Suprapubic skin (tissue), 4 donors: Measurements from ENCODE around the gene NDUFB1. TPM values are rescaled to one million over a fixed set of nuclear protein-coding genes. Genes with fewer than 3 reads are reported as not detected.

Experiments used
- DNase-seq, 2 donors: peaks; one replicate each; pipeline ENCODE4 v3.0.0-alpha.2; 2019; ENCODE audit warnings: low spot score in 2 of 2
- H3K27ac ChIP-seq: fragments of 200-600 bp; sonication (generic); one replicate; pipeline ENCODE4 v1.5.1; 2019
- H3K27me3 ChIP-seq: fragments of 200-600 bp; sonication (generic); one replicate; pipeline ENCODE4 v1.5.1; 2019
- H3K36me3 ChIP-seq: fragments of 200-600 bp; sonication (generic); one replicate; pipeline ENCODE4 v1.5.1; 2019
- H3K4me1 ChIP-seq: fragments of 200-600 bp; sonication (generic); one replicate; pipeline ENCODE4 v1.5.1; 2019
- H3K4me3 ChIP-seq: fragments of 200-600 bp; sonication (generic); one replicate; pipeline ENCODE4 v1.5.1; 2019; ENCODE audit warnings: mild to moderate bottlenecking
- H3K9me3 ChIP-seq: fragments of 200-600 bp; sonication (generic); one replicate; pipeline ENCODE4 v1.5.1; 2019
- CTCF ChIP-seq, 2 donors: fragments of 200-600 bp in 1 of 2; fragments of 450-650 bp in 1 of 2; sonication (generic) in 1 of 2; IDR thresholded peaks; one replicate each; pipeline ENCODE4 v1.5.1; 2016 to 2019; ENCODE audit warnings: antibody characterized with exemption in 2 of 2, mild to moderate bottlenecking in 1 of 2, moderate library complexity in 1 of 2
- EP300 ChIP-seq: sonication (generic); formaldehyde crosslinking; IDR thresholded peaks from one replicate; pipeline ENCODE4 v1.6.1; 2017; ENCODE audit warnings: antibody characterized with exemption
- POLR2A ChIP-seq, 2 donors: fragments of 450-650 bp; IDR thresholded peaks; one replicate each; pipeline ENCODE4 v1.6.1; 2017; ENCODE audit warnings: antibody characterized with exemption in 2 of 2, mild to moderate bottlenecking in 2 of 2, moderate library complexity in 2 of 2
- POLR2AphosphoS5 ChIP-seq, 3 donors: sonication (generic); formaldehyde crosslinking; IDR thresholded peaks; one replicate each; pipeline ENCODE4 v1.6.1; 2017; ENCODE audit warnings: antibody characterized with exemption in 3 of 3
- WGBS: methylation state at CpG from one replicate; pipeline ENCODE4 v1.1.5; 2018; 5-methylcytosine and 5-hydroxymethylcytosine counted together
- total RNA-seq, 4 donors: library from RNA; depleted of rRNA; stranded (reverse); fragments of >200 nt; gene quantifications; one replicate each; pipeline ENCODE4 v1.1.0, GENCODE V29; 2016

The NDUFB1 gene
- total RNA-seq, 4 donors from 2014 or later: 140 to 234 (median 201) TPM

- Histone ChIP-seq H3K27ac (no peak overlapping the region), H3K9me3 (no peaks in the 10 kb centered on the region), H3K4me3 (no peak overlapping the region), H3K27me3 (no peaks in the 10 kb centered on the region), H3K36me3 (no peaks in the 10 kb centered on the region), H3K4me1 (peaks cover 22% of the 10 kb centered on the region)
- DNase-seq: no peak
- no peak for TF ChIP-seq POLR2AphosphoS5 (IDR thresholded peaks at IDR 0.05)
- TF ChIP-seq CTCF (IDR thresholded peaks at IDR 0.05): no peak
- no peak for TF ChIP-seq EP300
- TF ChIP-seq POLR2A (IDR thresholded peaks at IDR 0.05): no peak
- WGBS: 29% methylated on average over 11 of the region's 11 CpGs
Observed at GRCh38 chr14:92108345-92109254, 12.9 kb downstream of the NDUFB1 start.

- WGBS: under 1% methylated on average over 18 of the region's 66 CpGs
- no peaks in the 10 kb centered on the region for H3K9me3 ChIP-seq
- TF ChIP-seq POLR2A (IDR thresholded peaks at IDR 0.05): peak in 1 of 2 donors; percentile 32
- no peak for TF ChIP-seq POLR2AphosphoS5 (IDR thresholded peaks at IDR 0.05)
- TF ChIP-seq CTCF (IDR thresholded peaks at IDR 0.05): peak; percentile 61 to 84
- H3K36me3 ChIP-seq: no peaks in the 10 kb centered on the region
- peaks cover 28% of the 10 kb centered on the region for H3K4me1 ChIP-seq
- H3K27me3 ChIP-seq: no peaks in the 10 kb centered on the region
- peak; percentile 98 for DNase-seq
- H3K4me3 ChIP-seq: peak within 1 kb of the TSS; percentile 93
- peak within 1 kb of the TSS; percentile 97 for H3K27ac ChIP-seq
Observed at GRCh38 chr14:92106143-92106926, 15.2 kb downstream of the NDUFB1 start, which contains the start of gene ATXN3. ATXN3 (minus strand) TSS chr14:92106582; CDS start chr14:92106552, 30 bp downstream.

GRCh38 chr14:92105893-92106142 lies 15.7 kb downstream of the NDUFB1 start:
- TF ChIP-seq POLR2A (IDR thresholded peaks at IDR 0.05): no peak
- no peak for TF ChIP-seq POLR2AphosphoS5 (IDR thresholded peaks at IDR 0.05)
- no peak for TF ChIP-seq EP300
- no peak for TF ChIP-seq CTCF (IDR thresholded peaks at IDR 0.05)
- H3K4me3 ChIP-seq: peak overlapping the region; percentile 93
- H3K27me3 ChIP-seq: no peaks in the 10 kb centered on the region
- H3K4me1 ChIP-seq: peaks cover 28% of the 10 kb centered on the region
- no peaks in the 10 kb centered on the region for H3K9me3 ChIP-seq
- peak overlapping the region; percentile 97 for H3K27ac ChIP-seq
- DNase-seq: peak; percentile 80 to 83
- H3K36me3 ChIP-seq: no peaks in the 10 kb centered on the region
- WGBS: 0% methylated on average over 10 of the region's 10 CpGs

GRCh38 chr14:92105073-92105892 lies 16.2 kb downstream of the NDUFB1 start:
- H3K4me3 ChIP-seq: peak overlapping the region; percentile 93
- peaks cover 28% of the 10 kb centered on the region for H3K4me1 ChIP-seq
- no peaks in the 10 kb centered on the region for H3K36me3 ChIP-seq
- H3K27me3 ChIP-seq: no peaks in the 10 kb centered on the region
- TF ChIP-seq POLR2A (IDR thresholded peaks at IDR 0.05) (no peak), CTCF (IDR thresholded peaks at IDR 0.05) (no peak), EP300 (no peak), POLR2AphosphoS5 (IDR thresholded peaks at IDR 0.05) (no peak)
- peak overlapping the region; percentile 97 for H3K27ac ChIP-seq
- 52% methylated on average over 16 of the region's 16 CpGs for WGBS
- H3K9me3 ChIP-seq: no peaks in the 10 kb centered on the region
- DNase-seq: no peak
